CD4-positive, alpha-beta T cell treated with Interleukin-15 for 1 hour (primary cell): Measurements from ENCODE around the gene LCNL1.

Experiments used
- DNase-seq: peaks from one replicate; pipeline ENCODE4 v3.0.0-alpha.2; 2020

LCNL1 gene

DNA sequence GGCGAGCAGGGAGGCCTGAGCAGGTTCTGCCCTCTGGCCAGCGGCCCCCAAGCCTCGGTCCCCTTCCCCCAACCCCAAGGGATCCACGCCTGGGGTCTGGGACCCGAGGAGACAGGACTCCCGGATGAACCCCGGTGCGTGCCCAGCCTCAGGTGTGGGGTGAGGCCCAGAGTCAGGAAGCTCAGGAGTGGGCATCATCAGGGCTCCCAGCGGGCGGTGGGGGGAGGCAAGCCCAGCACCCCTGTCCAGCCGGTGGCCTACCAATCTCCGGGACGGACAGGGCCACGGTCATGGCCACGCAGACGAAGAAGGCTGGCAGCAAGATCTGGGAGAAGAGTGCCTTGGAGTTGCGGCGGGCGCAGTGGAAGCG is 30.8 kb downstream of the LCNL1 start:
- no peak for DNase-seq

DNA sequence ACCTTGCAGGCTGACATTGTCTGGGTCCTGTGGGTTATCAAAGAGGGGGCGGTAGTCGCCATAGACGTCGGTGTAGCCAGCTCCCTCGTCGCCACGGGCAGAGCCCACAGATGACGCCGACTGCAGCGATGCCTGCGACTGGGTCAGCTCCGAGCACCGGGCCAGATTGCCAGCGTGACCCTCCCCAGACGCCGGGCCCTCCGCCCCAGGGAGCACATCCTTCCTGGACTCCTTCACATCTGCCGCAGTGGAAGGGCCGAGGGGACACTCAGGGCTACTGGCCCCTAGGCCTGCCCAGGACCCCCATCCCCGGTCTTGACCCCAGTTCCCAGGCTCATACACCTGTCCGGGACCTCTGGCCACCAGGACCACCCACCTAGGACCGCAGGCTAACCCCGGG is 31.4 kb downstream of the LCNL1 start:
- DNase-seq: no peak

DNA sequence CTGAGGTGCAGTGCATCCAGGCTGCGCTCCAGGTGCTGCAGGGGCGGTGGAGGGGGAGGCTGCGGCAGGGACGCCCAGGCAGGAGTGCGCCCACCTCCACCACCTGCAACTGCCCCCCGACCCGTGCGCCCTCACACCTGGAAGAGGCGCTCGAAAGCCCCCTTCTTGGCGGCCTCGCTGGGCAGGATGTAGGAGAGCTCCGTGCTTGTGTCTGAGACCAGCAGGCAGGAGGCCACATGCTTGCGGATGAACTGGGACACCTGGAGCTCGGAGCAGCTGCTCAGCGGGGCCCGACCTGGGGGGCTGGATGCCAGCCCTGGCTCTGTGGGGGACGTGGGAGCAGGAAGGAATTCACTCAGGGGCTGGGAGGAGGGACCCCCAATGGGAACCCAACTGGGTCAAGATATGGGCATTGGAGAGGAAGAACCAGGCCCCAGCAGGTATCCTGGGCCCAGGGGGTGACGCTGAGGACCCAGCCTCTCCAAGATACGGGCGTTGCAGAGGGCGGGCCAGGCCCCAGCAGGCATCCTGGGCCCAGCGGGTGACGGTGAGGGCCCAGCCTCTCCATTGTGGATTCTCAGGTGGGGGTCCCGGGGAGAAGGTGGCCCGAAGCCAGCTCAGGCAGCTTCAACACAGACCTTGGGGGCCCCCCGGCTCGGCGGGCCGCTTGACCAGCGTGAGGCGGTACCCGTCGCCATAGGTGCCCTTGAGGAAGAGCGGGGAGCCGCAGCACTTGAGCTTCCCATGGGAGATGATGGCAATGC is 32.2 kb downstream of the LCNL1 start:
- no peak for DNase-seq

DNA sequence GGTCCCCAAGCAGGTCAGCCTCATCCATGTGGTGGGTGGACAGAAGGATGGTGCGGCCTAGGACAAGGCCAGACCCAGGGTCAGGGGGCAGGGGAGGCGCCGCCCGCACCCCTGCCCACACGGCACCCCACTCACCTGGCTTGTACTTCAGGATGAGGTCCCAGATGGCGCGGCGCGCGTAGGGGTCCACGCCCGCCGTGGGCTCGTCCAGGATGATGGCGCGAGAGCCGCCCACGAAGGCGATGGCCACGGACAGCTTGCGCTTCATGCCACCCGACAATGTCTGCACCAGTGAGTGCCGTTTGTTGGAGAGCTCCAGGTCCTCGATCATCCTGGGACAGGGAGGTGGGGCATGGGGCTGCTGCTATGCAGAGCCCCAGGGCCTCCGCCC is 32.7 kb downstream of the LCNL1 start:
- DNase-seq: no peak

DNA sequence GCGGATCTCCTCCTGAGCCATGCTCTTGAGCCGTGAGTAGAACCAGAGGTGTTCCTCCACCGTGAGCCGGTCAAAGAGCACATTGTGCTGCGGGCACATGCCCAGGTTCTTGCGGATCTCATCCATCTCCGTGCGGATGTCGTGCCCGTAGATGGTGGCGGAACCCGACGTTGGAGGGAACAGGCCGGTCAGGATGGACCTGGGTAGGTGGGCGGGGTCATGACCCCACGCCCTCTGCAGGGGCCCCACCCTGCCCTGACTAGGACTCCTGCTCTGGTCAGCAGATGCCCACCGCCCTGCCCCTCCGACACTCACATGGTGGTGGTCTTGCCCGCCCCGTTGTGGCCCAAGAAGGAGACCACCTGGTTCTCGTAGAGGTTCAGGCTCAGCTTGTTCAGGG is 33.2 kb downstream of the LCNL1 start:
- no peak for DNase-seq

DNA sequence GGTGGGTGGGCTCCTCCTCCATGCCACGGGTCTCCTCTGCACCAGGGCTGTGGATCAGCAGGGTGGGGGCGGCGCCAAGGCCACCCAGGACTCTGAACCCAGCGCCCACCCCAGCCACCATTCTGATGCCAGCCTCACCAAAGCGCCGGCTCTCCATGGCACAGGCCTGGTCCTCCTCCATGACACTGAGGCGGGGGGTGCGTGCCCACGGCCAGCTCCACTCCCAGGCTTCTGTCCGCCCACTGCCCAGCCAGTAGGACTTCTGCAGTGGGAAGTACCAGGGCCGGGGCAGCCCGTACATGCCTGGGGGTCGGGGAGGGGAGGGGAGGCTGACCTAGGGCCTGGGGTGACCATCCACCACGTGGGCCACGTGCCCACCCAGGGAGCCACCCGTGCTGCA is 33.6 kb downstream of the LCNL1 start:
- DNase-seq: no peak

DNA sequence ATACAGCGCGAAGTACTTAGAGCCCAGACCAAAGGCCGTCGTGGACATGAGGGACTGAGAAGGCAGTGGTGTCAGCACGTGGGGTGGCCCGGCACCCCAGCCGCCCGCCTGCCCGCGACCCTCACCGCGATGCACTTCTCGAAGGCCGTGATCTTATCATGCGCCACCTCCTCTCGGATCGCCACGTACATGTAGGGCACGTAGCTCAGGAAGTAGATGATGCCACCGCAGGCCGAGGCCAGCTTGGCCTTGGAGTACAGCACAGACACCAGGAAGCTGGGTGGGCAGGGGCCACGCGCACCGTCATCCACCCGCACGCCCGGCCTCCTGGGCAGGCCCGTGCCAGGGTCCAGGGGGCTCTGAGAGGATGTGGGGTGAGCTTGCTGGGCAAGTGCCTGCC is 34.3 kb downstream of the LCNL1 start:
- no peak for DNase-seq

DNA sequence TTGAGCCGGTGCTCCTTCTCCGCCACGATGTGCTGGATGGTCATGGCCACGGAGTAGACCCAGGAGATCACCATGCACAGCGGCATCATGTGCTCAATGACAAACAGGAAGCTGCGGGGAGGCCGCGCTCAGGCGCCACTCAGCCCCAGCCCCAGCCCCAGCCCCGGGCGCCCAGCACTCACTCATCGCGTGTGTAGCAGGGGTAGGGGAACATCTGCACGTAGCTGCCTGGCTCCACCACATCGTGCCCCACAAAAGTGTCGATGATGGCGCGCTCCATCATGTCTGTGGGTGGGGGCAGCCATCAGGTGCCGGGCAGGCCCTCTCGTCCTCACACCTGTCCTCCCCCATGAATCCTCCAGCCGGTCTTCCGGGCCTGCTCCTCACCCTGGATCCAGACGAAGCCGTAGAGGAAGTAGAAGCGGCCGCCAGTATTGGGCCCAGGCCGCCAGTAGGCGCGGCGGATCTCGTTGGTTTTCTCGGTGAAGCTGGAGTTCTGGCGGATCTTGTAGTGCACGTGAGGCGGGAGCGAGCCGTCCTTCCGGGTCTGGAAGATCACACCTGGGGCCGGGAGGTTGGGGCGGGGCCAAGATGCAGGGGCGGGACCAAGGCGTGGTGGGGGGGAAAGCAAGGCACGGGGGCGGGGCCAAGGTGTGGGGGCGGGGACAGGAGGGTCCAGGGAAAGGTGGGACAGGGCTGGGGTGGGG is 35.2 kb downstream of the LCNL1 start:
- DNase-seq: no peak

DNA sequence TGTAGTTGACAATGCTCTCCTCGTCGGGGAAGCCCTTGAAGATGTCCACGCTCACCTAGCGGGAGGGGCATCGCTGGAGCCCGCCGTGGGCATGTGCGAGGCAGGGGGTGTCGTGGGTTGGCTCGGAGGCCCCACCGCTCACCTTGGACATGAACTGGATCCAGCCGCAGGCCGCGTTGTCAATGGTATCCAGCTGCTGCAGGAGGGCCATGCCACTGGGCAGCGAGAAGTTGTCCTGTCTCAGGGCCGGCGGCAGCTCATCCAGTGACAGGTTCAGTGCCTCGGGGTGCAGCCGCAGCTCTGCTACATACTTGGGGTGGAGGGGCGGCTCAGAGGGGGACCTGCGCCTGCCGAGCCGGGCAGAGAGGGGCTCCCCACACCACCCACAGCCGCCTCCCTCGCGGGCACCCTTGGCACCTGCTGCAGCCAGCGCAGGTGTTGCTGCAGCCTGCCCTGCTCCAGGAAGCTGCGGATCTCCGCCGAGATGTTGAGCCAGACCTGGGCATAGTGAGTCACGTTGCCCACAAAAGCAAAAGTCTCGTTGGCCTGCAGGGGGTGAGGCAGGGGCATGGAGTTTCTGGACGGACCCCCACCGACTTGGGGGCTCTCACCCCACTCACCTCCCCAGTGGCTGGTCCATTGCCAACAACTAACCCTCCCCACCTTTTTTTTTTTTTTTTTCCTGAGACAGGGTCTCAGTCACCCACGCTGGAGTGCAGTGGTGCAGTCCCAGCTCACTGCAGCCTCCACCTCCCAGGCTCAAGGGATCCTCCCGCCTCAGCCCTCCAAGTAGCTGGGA is 36.2 kb downstream of the LCNL1 start:
- no peak for DNase-seq

DNA sequence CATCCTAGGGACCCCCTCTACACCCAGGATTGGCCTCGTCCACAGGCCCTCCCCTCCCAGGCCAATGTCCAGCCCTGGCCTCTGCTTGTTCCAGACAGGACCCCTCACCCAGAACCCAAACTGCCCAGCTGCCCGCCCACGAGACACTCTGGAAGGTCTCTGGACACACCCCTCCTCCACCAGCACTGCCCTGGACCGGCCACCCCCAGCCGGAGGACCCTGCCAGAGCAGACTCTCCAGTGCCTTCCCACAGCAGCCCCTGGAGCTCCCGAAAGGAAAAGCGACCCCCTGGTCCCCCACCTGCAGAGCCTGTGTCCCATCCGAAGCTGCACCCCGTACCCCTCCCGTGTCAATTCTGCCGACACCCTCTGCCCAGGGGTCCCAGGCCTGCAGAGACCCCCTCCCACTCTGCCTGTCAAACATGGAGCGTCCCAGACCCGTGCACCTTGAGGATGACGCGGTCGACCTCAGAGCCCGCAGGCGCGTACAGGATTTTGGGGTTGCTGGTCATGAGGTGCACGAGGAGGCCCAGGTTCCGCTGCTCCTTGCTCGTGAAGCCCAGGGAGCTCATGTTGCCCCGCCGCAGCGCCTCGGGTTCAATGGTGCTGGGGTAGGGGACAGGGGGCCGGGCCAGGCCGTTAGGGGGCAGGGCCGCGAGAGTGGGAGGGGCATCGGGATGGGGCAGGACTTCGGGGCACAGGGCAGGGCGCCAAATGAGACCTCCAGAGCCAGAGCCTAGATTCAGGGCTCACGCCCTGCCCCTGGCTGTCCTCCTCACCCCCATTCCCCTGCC is 37.3 kb downstream of the LCNL1 start:
- no peak for DNase-seq

DNA sequence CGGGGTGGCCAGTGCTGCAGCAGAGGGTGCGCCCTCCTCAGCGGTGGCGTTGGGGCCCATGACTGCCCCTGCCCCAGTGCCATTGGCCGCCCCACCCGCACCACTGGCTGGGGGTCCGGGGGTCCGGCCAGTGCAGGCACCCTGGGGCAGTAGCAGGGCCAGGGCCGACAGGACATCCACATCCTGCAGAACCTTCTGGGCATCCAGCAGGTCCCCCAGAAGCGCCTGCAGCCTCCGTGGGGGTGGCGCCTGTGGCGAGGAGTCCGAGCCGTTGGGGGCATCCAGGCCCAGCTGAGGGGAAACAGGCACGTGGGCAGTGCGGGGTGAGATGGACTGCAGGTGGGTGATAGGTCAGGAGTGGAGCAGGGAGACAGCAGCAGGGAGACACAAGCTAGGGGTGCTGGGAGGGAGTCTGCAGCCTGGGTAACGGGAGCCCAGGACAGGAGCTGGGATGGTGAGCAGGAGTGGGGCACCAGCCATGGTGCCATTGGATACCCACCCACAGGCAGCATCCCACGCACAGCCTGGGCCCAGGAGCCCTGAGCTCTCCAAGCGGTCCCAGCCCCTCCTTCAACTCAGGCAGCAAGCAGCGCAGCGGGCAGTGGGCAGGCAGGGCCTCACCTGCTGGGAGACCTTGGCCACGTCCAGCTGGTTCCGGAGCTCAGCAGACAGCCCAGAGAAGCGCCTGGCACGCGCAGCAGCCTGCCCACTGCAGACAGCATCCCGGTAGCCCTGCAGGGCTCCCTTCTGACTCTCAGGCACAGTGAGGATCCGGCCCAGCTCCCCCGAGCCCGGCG is 38.2 kb downstream of the LCNL1 start:
- DNase-seq: no peak

DNA sequence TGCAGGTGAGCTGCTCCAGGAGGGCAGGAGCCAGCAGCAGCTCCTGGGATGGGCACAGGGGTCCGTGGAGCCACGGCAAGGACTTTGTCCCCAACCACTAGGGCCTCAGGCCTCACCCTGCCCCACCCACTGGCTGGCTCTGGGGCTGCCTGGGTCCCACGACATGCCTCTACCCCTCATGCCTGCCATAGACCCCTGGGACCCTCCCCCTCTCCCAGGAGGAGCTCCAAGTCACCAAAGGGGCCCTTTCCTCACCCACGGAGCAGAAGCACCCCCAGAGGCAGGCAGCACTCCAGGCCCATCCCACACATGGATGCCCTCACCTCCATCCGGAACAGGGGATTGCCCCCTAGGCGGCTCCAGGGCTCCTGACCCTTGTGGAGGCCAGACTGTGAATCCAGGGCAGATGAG is 38.8 kb downstream of the LCNL1 start:
- DNase-seq: no peak

DNA sequence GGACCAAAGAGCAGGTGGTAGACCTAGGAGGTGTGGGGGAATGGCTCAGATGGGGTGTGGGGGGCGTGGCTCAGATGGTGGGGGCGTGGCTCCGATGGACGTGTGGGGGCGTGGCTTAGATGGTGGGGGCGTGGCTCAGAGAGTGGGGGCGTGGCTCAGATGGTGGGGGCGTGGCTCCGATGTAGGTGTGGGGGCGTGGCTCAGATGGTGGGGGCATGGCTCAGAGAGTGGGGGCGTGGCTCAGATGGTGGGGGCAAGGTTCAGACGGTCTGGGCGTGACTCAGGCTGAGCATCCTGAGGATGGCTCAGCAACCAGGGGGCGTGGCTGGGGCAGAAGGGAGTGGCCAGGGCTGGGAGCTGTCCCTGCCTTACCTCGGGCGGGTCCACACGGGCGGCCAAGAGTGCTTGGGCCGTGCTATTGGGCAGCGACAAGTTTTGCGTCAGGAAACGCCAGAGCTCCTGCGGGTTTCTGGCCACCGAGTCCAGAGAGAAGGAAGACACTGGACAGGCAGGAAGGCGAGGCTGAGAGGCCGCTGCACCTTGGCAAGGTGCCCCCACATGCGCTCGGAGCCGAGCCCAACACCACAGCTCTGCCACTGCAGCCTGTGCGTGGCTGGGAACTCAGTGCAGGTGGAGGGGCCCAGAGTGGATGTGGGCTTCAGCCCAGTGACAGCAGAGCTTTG is 39.3 kb downstream of the LCNL1 start:
- peak; percentile 77 for DNase-seq

DNA sequence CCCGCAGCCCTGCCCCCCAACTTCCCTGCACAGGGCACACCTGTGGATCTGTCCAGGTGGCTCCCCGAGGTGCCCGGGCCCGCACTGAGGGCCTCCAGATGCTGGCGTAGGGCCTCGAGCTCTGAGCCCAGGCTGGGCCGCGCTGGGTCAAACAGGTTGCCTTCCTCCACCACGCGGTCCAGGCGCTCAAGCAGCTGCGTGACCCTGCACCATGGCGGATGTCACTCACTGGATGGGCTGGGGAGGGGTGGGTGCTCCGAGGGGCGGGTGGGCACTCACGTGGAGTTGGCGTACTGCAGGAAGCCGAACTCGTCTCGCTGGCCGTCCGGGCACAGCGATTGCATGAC is 39.8 kb downstream of the LCNL1 start:
- no peak for DNase-seq

DNA sequence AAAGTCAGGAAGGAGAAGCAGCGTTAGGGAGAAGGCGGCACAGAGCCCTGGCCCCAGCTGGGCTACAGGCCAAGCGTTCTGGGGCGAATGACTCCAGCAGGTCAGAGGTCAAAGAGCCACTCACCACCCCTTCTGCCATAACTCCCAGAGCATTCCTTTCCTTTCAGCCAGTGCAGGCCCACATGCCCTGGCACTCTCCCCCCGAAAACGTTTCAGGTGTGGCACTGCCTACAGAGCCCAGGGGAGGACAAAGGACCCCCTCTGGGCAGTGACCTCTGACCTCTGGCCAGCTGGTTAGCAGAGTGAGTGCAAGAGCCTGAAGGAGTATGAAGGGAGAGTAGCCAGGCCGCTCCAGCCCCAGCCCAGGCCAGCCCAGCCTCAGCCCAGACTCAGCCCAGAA is 40.4 kb downstream of the LCNL1 start:
- no peak for DNase-seq

DNA sequence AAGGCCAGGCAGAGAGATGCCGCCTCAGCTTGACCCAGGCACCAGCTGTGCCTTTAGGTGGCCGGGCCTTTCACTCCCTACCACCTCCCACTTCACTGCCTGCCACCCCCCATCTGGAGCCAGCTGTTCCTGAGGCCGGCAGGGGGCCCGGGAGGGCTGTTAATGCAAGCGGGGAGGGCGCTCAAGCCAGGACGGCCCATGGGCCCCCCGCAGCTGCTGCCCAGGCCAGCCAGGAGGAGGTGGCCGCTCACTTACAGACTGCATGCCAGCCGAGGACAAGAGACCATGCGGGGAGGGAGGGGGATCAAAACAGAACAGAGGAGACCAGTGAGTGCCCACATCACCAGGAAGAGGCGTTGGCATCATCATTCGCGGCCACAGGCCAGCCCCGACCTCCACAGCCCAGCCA is 40.8 kb downstream of the LCNL1 start:
- DNase-seq: no peak

DNA sequence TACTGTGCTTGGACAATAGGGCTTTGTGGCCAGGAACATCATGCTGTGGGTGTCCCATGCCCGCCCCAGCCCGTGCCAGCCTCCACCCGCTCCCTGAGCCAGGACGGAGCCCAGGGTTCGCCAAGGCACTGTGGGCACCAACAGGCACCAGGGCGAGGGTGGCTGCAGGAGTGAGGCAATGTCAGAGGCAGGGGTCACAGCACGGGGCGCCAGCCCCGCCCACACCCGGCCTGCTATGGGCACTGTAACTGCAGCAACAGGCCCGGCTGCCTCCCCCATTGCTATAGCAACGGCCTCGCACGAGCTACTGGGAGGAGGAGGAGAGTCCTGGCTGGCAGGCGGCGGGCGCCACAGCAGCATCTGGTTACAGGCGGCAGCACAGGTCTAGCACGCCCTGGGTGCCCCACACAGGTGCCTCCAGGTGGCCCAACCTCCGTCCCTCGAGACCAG is 42.7 kb downstream of the LCNL1 start:
- DNase-seq: peak; percentile 60

DNA sequence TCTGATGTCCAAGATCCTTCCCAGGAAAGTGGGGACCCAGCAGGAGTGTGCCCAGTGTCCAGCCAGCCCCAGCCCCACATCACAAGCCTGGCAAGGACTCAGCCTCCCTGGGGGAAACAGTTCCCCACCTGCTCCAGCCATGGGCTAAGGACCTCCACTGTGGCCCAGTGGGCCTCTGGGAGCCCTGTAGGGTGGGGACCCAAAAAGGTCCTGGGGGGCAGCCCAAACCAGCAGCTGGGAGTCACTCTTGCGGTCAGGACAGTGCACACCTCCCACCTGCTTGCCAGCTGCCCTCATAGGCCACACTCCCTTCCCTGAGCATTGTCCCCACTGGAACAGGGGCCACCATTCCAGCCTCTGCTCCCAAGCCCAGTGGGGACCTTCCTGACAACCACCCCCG is 43.6 kb downstream of the LCNL1 start:
- DNase-seq: no peak

DNA sequence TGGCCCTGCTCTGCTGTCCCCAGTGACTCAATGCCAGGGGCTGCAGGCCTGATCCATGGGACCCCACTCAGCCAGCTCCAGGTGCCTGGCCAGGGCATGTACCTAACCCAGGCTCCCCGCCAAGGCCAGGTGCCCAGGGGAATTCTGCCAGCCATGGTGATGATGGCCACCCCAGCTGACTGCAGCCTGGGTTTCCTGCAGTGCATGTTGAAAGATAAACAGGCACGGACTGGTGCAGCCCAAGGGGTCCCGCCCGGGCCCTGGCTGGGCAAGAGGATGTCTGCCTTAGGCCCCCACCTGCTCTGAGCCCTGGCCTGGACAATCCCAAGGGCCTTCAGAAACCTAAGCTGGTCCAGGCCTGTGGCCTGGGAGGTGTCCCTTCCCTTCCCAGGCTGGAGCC is 44.0 kb downstream of the LCNL1 start:
- DNase-seq: no peak

DNA sequence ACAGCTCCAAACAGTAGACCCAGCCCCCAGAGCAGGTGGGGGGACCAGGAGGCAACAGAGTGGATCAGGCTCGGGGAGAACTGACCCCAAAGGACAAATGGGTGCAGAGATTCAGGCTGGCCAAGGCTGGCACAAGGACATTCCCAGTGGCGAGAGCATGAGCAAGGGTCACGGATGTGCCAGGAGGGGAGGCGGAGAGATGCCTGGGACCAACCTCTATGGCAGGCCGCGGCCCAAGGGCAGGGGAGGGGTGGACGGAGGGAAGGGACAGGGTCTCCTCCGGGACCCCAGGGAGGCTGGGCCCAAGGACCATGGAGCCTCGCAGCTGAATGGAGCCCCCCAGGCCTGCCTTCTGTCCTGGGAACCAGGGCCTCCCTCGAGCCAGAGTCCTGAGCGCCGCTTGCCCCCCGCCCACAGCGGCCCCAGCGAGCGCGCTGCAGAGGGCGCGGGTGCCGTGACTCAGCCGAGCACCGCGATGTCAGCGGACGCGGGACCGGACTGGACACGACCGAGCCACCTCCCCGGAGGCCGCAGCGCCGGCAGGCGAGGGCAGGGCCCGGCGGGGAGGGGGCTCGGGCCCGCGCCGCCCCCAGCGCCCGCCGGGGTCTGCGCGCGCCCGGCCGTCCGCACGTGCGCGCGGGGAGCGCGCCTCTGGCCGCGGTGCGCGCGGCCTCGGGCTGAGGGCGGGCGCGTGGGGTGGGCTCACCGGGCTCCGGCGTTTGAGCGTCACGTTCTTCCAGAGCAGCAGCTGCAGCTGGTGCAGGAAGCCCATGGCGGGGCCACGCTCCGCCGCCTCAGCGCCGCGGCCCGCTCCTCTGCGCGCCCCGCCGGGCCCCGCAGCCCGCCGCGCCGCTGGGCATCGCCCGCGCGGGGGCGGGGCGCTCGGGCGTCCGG is 44.8 kb downstream of the LCNL1 start, which contains the start of gene ABCA2:
Gene ABCA2, minus strand, starts transcription at position 869 of the 894 bp plus-strand sequence. Its CDS starts 97 bp downstream, at position 772.
- DNase-seq: no peak
